ENCODE data around the gene CXXC5.

DNA sequence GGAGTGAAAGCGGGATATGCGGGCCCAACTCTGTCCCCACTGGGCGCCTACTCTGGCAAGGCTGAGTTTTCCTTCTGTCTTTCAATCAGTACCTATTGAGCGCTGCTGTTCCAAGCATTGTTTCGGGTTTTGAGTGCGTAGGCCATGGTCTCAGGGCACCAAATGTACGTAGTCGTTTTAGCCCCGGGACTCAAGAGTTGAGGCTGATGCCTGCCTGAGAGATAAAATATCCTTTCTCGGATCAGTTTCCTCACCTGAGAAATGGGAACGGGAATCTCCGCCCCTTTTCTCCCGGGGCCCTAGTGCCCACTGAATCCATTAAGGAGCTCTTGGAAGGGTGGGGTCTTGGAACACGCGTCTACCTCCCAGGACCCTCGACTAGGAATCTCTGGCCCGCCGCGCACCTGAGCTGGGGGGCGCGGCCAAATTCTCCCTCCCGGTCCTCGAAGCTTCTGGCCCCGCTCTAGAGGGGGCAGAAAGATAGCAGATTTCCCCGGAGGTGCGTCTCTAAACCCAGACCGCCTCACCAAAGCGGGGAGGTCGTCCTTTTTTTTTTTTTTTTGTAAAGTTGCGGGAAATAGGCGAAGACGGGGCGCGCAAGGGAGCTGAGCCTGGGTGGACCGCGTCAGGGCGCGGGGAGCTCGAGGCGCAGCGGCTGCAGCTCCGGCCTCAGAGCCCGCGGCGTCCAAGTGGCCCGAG, 494 bp upstream of the CXXC5 start:
- no peak for TF ChIP-seq EZH2 (IDR thresholded peaks at IDR 0.05; ENCODE audit: borderline replicate concordance, low read depth, low read length, severe bottlenecking)
- TF ChIP-seq, protein P1, sequence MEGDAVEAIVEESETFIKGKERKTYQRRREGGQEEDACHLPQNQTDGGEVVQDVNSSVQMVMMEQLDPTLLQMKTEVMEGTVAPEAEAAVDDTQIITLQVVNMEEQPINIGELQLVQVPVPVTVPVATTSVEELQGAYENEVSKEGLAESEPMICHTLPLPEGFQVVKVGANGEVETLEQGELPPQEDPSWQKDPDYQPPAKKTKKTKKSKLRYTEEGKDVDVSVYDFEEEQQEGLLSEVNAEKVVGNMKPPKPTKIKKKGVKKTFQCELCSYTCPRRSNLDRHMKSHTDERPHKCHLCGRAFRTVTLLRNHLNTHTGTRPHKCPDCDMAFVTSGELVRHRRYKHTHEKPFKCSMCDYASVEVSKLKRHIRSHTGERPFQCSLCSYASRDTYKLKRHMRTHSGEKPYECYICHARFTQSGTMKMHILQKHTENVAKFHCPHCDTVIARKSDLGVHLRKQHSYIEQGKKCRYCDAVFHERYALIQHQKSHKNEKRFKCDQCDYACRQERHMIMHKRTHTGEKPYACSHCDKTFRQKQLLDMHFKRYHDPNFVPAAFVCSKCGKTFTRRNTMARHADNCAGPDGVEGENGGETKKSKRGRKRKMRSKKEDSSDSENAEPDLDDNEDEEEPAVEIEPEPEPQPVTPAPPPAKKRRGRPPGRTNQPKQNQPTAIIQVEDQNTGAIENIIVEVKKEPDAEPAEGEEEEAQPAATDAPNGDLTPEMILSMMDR (IDR thresholded peaks at IDR 0.05; ENCODE audit: borderline replicate concordance, extremely low read depth, low read length, poor library complexity, severe bottlenecking) = no peak

All from DND-41 (cell line).